Activated naive CD8-positive, alpha-beta T cell treated with anti-CD3 and anti-CD28 coated beads, Interleukin-2, amount 50 U/mL, for 16 hours (primary cell): ENCODE results near the gene MOB3C.
"Not testable (repeated sequence)": the region's sequence is repeated elsewhere in the genome, so short reads cannot be mapped to it uniquely, and the experiment has no call there.

ENCODE experiments used
- DNase-seq: peaks from one replicate; pipeline ENCODE4 v3.0.0-alpha.2; 2020; ENCODE audit warnings: low read depth, low spot score

The MOB3C gene

DNA sequence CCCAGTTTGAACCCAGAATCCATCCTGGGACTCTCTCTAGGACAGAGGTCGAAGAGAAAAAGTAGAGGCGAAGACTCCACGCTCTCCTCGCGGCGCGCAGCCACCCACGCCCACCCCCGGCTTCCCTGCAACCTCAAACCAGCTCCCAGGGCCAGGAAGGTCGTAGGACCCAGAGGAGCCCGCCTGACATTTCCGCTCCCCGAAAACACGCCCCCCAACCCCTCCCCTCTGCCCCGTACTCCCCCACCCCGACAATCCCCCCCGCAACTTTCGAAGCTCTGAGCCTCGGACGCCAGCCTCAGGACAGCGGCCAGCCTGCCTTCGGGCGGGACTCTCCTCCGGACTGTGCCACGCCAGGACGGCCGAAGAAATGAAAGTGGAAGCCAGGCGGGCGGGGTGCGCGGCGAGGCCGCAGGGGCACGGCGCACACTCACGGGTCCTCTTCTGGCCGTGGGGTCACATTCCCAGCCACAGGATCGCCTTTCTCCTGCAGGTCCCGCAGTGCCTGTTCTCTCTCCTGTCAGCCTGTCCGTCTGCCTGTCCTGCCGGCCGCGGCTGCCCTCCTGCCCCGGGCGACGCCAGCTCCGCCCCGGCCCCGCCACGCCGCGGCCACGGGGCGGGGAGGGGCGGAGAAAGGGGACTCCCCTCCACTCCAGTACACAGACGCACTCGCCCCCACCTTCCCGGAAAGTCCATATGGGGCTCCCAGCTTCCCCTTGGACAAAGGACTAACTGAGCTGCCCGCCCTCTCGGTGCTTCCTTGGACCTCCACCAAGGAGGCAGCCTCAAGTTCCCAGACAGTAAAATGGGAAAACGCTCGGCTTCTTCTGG is at the start of gene MOB3C:
TSS of gene MOB3C (minus strand) at position 535 of the 831 bp plus-strand sequence. CDS start 3,490 bp downstream, outside the sequence.
- DNase-seq: peak; percentile 37

- DNase-seq: no peak
Measured at GRCh38 chr1:46665983-46666382, 49.4 kb upstream of the MOB3C start.

DNA sequence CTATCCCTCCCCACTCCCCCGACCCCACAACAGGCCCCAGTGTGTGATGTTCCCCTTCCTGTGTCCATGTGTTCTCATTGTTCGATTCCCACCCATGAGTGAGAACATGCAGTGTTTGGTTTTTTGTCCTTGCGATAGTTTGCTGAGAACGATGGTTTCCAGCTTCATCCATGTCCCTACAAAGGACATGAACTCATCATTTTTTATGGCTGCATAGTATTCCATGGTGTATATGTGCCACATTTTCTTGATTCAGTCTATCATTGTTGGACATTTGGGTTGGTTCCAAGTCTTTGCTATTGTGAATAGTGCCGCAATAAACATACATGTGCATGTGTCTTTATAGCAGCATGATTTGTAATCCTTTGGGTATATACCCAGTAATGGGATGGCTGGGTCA is 46.3 kb upstream of the MOB3C start:
- not testable (repeated sequence) for DNase-seq

DNA sequence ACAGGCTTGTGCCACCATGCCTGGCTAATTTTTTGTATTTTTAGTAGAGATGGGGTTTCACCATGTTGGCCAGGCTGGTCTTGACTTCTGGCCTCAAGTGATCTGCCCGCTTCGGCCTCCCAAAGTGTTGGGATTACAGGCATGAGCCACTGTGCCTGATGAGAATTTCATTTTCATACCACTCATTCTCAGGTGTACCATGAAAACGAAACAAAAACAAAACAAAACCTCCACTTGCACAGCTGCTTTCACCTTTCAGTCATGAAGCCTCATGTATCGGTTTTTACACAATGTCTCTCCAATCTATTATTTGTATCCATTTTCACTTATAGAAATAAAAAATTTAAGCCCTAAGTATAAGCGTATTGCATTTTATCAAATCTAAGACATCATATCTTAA is 43.5 kb upstream of the MOB3C start:
- not testable (repeated sequence) for DNase-seq

DNA sequence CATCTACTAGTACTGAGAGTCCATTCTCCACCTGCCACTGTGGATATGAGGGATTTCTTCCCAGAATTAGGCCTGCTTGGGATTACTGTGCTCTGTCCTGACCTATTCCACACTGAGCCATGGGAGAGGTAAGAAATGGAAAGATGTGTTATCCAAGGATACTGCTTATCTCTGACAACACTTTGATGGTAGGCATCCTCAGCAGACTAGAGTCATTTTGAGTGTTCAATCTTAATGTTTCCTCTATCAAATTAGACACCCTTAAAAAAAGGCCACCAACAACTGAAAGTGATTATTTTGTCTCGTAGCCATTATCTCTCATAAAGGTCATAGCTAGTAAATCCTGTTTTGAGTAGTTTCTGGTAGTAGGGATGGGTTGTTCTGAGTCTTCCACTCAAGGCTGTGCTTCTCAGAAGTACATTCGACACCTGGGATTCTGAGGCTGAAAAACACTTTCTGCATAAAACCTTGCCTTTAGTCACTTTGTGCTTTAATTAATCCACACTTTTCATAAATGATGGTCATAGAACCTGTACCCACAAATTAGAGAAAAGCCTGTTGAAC is 42.8 kb upstream of the MOB3C start:
- no peak for DNase-seq

- DNase-seq: no peak
Measured at GRCh38 chr1:46657775-46658174, 41.2 kb upstream of the MOB3C start.

DNA sequence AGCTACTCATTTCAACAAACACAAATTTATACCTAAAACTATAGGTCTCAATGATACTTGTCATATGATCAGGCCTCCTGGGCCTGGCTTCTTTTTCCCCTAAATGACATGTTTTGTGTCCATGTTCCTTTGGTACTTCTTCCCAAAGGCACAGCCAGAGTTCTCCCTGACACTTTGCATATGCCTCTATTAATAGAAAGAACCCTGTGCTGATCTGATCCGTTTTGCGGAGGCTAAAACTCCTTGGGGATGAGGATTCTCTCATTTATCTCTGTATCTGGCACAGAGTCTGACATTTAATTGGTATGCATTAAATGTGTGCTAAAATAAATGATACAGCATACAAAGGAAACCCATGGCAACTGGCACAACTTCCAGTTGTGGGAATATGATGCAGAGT is 40.0 kb upstream of the MOB3C start:
- DNase-seq: no peak

DNA sequence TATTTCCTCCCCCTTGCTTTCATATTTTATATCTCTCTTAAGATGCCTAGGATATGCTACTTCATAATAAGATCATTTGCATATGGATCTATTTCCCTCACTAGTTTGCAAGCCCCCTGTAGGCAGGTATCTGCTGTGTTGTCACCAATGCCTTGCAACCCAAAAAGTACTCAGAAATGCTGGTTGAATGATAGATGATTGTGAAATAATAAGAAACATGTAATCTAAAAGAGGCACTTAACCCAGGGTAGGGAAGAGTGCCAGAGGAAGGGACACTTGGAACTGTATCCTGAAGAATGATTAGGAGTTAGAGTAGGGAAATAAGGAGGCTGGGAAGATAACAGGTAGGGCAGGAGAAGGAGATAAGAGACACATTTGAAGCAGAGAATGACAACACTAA is 39.2 kb upstream of the MOB3C start:
- DNase-seq: no peak

GRCh38 chr1:46654698-46655097 is 38.1 kb upstream of the MOB3C start:
- not testable (repeated sequence) for DNase-seq

GRCh38 chr1:46654012-46654411 is 37.4 kb upstream of the MOB3C start:
- DNase-seq: no peak

DNA sequence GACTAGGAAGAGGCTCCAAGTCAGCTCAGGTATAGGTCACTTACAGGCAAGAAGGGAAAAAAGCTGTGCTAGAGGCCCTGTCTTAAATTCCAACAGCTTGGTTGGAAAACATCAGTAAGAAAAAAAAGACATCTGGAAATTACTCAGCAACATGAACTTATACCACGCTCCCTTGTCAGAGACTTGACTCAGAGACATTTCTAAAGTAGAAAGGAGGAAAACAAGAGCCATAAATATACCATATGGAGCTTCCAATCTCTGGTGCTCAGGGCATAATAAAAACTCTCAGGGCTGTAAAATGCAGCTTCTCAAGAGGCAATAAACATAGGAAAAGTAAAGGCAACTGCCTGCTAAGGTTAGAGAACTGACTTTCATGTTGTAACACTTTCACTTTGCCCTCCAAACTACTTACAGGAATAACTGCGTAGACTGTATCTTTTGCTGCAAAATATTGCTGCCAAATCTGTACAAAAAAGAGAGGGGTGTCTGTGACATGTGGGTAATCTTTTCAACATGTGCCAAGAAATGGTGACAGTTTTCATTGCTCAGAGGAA is 36.9 kb upstream of the MOB3C start:
- DNase-seq: no peak

- no peak for DNase-seq
Measured at GRCh38 chr1:46652321-46653100, 35.9 kb upstream of the MOB3C start.

- not testable (repeated sequence) for DNase-seq
Measured at GRCh38 chr1:46651152-46651551, 34.5 kb upstream of the MOB3C start.

- DNase-seq: no peak
Measured at GRCh38 chr1:46650491-46650890, 33.9 kb upstream of the MOB3C start.

DNA sequence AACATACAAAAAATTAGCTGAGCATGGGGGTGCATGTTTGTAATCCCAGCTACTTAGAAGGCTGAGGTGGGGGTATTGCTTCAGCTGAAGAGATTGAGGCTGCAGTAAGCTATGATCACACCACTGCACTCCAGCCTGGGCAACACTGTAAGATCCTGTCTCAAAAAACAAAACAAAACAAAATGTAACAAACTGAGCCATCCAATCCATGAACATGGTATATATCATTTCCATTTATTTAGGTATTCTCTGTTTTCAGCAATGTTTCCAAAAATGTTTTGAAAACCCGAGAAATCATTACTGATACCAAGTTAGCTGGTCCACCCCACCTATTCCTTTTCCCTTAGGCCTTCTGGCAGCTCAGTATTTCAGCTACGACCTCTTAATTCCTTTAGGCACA is 33.2 kb upstream of the MOB3C start:
- no peak for DNase-seq

- no peak for DNase-seq
Measured at GRCh38 chr1:46647611-46648010, 31.0 kb upstream of the MOB3C start.

DNA sequence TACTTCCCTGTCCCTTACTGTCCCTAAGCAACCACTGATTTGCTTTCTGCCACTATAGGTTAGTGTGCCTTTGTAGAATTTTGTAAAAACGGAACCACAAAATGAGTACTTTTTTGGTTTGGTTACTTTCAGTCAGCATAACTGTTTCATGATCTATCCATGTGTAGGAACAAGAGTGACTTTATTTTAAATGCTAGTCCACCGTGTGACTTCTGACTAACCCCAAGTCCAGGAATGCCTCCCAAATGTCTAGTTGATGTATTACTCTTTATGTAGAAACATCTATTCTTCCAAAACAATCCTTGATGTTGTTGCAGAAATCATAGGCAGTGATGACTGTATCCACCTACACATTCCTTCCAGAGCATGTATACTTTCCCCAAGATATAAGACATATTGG is 30.2 kb upstream of the MOB3C start:
- no peak for DNase-seq

- no peak for DNase-seq
Measured at GRCh38 chr1:46646331-46646730, 29.7 kb upstream of the MOB3C start.

DNA sequence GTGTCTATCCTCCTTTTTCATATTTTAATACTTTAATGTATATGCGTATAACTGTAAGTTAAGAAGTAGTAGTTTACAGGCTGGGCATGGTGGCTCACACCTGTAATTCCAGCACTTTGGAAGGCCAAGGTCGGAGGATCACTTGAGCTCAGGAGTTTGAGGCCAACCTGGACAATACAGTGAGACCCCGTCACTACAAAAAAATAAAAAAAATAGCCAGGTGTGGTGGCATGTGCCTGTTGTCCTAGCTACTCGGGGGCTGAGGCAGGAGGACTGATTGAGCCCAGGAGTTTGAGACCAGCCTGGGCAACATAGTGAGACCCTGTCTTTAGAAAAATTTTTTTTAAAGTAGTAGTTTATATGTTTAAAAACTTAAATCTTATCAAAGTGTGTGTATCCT is 29.2 kb upstream of the MOB3C start:
- DNase-seq: no peak

GRCh38 chr1:46643368-46643775 is 26.8 kb upstream of the MOB3C start:
- DNase-seq: no peak

- no peak for DNase-seq
Measured at GRCh38 chr1:46642115-46642680, 25.6 kb upstream of the MOB3C start.

GRCh38 chr1:46639547-46639946 is 22.9 kb upstream of the MOB3C start:
- DNase-seq: no peak
